ENCODE results near the gene ZBED1. TPM values are rescaled to one million over a fixed set of nuclear protein-coding genes. Genes with fewer than 3 reads are reported as not detected.
"Not testable (repeated sequence)": the region's sequence is repeated elsewhere in the genome, so short reads cannot be mapped to it uniquely, and the experiment has no call there.

Gene ZBED1
- total RNA-seq, 2 experiments from 2014 or later: 15.8 to 16.1 TPM

- Mint-ChIP-seq H3K27ac (no peak overlapping the region), H3K9me3 (no peaks in the 10 kb centered on the region), H3K36me3 (ENCODE audit: low read depth) (peaks cover 8% of the 10 kb centered on the region), H3K4me3 (no peak overlapping the region), H3K4me1 (ENCODE audit: low read depth) (peaks cover 4% of the 10 kb centered on the region), H3K27me3 (no peaks in the 10 kb centered on the region)
- Histone ChIP-seq H3K4me3 (ENCODE audit: low read length) (no peak overlapping the region), H3K27ac (ENCODE audit: low read depth in 1 of 2, low read length in 2 of 2) (no peak overlapping the region), H3K27me3 (ENCODE audit: control insufficient read depth in 1 of 2, insufficient read depth in 2 of 2, low read length in 2 of 2) (no peaks in the 10 kb centered on the region), H3K4me1 (ENCODE audit: insufficient read depth, low read length) (no peaks in the 10 kb centered on the region), H3K36me3 (ENCODE audit: insufficient read depth, low read length) (no peaks in the 10 kb centered on the region), H3K9me3 (ENCODE audit: control insufficient read depth in 1 of 2, insufficient read depth in 1 of 2, low read length in 2 of 2) (no peaks in the 10 kb centered on the region)
- no peak for DNase-seq
- ATAC-seq (ENCODE audit: poor library complexity): no peak
- intact Hi-C loops (cut with DNase I, micrococcal nuclease): no loop called here
- ChIA-PET CTCF (no interaction called here), POLR2A (no interaction called here)
- TF ChIP-seq CTCF (IDR thresholded peaks at IDR 0.05): no peak
These were observed 36.1 kb downstream of the ZBED1 start for GRCh38 chrX:2464677-2465166.

DNA sequence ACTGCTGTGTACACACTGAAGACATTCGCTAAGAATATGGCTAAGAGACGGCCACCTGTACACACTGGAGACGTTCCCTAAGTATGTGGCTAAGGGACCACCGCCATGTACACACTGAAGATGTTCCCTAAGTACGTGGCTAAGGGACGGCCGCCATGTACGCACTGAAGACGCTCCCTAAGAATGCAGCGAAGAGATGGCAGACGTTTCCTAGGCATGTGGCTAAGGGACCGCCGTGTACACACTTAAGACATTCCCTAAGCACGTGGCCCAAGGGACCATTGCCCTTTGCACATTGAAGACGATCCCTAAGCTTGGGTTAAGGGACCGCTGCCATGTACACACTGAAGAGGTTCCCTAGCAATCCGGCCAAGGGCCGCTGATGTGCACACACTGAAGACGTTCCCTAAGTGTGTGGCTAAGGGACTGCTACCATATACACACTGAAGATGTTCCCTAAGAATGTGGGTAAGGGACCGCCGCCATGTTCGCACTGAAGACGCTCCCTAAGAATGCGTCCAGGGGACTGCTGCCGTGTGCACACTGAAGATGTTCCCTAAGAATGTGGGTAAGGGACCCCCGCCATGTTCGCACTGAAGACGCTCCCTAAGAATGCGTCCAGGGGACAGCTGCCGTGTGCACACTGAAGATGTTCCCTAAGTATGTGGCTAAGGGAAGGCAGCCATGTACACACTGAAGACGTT is 36.7 kb downstream of the ZBED1 start:
- ChIA-PET CTCF (no interaction called here), POLR2A (no interaction called here)
- Mint-ChIP-seq H3K27ac (no peak overlapping the region), H3K36me3 (ENCODE audit: low read depth) (peaks cover 7% of the 10 kb centered on the region), H3K9me3 (no peaks in the 10 kb centered on the region), H3K27me3 (no peaks in the 10 kb centered on the region), H3K4me1 (ENCODE audit: low read depth) (peaks cover 4% of the 10 kb centered on the region), H3K4me3 (no peak overlapping the region)
- ATAC-seq (ENCODE audit: poor library complexity): no peak
- Histone ChIP-seq H3K4me1 (ENCODE audit: insufficient read depth, low read length) (no peaks in the 10 kb centered on the region), H3K27ac (ENCODE audit: low read depth in 1 of 2, low read length in 2 of 2) (no peak overlapping the region), H3K36me3 (ENCODE audit: insufficient read depth, low read length) (no peaks in the 10 kb centered on the region), H3K9me3 (ENCODE audit: control insufficient read depth in 1 of 2, insufficient read depth in 1 of 2, low read length in 2 of 2) (no peaks in the 10 kb centered on the region), H3K4me3 (ENCODE audit: low read length) (no peak overlapping the region), H3K27me3 (ENCODE audit: control insufficient read depth in 1 of 2, insufficient read depth in 2 of 2, low read length in 2 of 2) (no peaks in the 10 kb centered on the region)
- intact Hi-C loops (cut with DNase I, micrococcal nuclease): no loop called here
- TF ChIP-seq CTCF (IDR thresholded peaks at IDR 0.05): no peak
- no peak for DNase-seq

- POLR2A ChIA-PET; H3K9me3 ChIP-seq (ENCODE audit: control insufficient read depth in 1 of 2, insufficient read depth in 1 of 2, low read length in 2 of 2); H3K27me3 Mint-ChIP-seq; H3K27ac ChIP-seq (ENCODE audit: low read depth in 1 of 2, low read length in 2 of 2); H3K4me3 Mint-ChIP-seq; H3K4me1 ChIP-seq (ENCODE audit: insufficient read depth, low read length); CTCF ChIA-PET; H3K36me3 ChIP-seq (ENCODE audit: insufficient read depth, low read length); intact Hi-C loops (cut with DNase I, micrococcal nuclease); DNase-seq; H3K4me3 ChIP-seq (ENCODE audit: low read length); H3K27ac Mint-ChIP-seq; H3K9me3 Mint-ChIP-seq; H3K36me3 Mint-ChIP-seq (ENCODE audit: low read depth); H3K4me1 Mint-ChIP-seq (ENCODE audit: low read depth); ATAC-seq (ENCODE audit: poor library complexity); H3K27me3 ChIP-seq (ENCODE audit: control insufficient read depth in 1 of 2, insufficient read depth in 2 of 2, low read length in 2 of 2): not testable (repeated sequence)
These were observed 37.3 kb downstream of the ZBED1 start for GRCh38 chrX:2463481-2463880.

DNA sequence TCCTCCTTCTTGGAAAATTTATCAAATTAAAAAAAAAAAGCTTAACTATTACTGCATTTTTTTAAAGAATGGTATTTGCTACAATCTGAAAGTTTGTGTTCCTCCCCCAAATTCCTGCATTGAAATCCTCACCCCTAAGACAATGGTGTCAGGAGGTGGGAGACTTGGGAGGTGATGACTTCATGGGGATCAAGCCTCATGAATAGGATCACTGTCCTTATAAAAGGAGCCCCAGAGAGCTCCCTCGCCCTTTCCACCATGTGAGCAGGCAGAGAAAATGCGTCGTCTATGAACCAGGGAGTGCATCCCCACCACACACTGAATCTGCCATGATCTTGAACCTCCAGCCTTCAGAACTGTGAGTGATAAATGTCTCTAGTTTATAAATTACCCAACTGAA is 38.0 kb downstream of the ZBED1 start:
- no peak for DNase-seq
- POLR2A ChIA-PET: no interaction called here
- H3K36me3 Mint-ChIP-seq (ENCODE audit: low read depth): peaks cover 11% of the 10 kb centered on the region

More for the DNA sequence above, 38.0 kb downstream of the ZBED1 start:
- H3K27ac Mint-ChIP-seq: no peak overlapping the region
- no peaks in the 10 kb centered on the region for H3K27me3 Mint-ChIP-seq
- H3K9me3 Mint-ChIP-seq: no peaks in the 10 kb centered on the region
- CTCF ChIA-PET: no interaction called here
- ATAC-seq (ENCODE audit: poor library complexity): no peak
- Histone ChIP-seq H3K9me3 (ENCODE audit: control insufficient read depth in 1 of 2, insufficient read depth in 1 of 2, low read length in 2 of 2) (no peaks in the 10 kb centered on the region), H3K27ac (ENCODE audit: low read depth in 1 of 2, low read length in 2 of 2) (no peak overlapping the region), H3K27me3 (ENCODE audit: control insufficient read depth in 1 of 2, insufficient read depth in 2 of 2, low read length in 2 of 2) (no peaks in the 10 kb centered on the region), H3K4me1 (ENCODE audit: insufficient read depth, low read length) (no peaks in the 10 kb centered on the region), H3K4me3 (ENCODE audit: low read length) (no peak overlapping the region), H3K36me3 (ENCODE audit: insufficient read depth, low read length) (no peaks in the 10 kb centered on the region)
- TF ChIP-seq CTCF (IDR thresholded peaks at IDR 0.05): no peak
- no peak overlapping the region for H3K4me3 Mint-ChIP-seq
- intact Hi-C loops (cut with DNase I, micrococcal nuclease): no loop called here
- H3K4me1 Mint-ChIP-seq (ENCODE audit: low read depth): peaks cover 4% of the 10 kb centered on the region
